ENCODE data around the gene STPG4. TPM values are rescaled to one million over a fixed set of nuclear protein-coding genes. Genes with fewer than 3 reads are reported as not detected.

Gene STPG4
- total and polyA plus RNA-seq, 2 of the 8 experiments (the other 6 are each of a cell fraction or from before 2014, with no cell fraction given): 0.28 TPM; not detected in 1

DNA sequence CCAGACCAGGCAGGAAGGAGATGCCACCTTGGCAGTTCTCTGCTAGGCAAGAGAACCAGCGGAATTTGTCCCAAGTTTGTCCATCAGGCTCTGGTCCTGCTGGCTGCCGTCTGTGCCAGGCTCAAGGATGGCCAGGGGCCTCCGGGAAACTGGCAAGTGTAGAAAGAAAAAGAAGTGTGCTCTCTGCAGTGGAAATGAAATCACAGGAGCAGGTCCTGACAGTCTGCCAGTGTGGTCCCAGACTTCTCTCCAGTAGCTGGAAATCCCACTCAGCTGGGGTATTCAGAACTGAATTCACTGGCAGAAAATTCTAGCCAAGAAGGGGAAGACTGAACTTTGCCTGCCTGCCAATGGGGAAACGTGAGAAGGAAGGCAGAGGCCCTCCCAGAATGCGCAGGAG lies 91.0 kb downstream of the STPG4 start (continued):
- TF ChIP-seq RNF2 (IDR thresholded peaks at IDR 0.05; ENCODE audit: borderline replicate concordance, low read depth, low read length, missing control alignments, poor library complexity, severe bottlenecking) (no peak), CREB1 (IDR thresholded peaks at IDR 0.05) (no peak), PHF8 (conservative IDR thresholded peaks at IDR 0.05; ENCODE audit: low read depth, low read length) (no peak)

Data from H1 (cell line).